HG02610 (cell line): ENCODE data around the gene MYT1.
"Not testable (repeated sequence)": the region's sequence is repeated elsewhere in the genome, so short reads cannot be mapped to it uniquely, and the experiment has no call there.

Source experiments
- ATAC-seq: cut with Tn5 transposase; IDR thresholded peaks from one replicate; pipeline ENCODE4 v1.9.1; 2021; ENCODE audit warnings: mild to moderate bottlenecking, moderate library complexity; ENCODE audit not compliant: unreplicated experiment

Gene MYT1

DNA sequence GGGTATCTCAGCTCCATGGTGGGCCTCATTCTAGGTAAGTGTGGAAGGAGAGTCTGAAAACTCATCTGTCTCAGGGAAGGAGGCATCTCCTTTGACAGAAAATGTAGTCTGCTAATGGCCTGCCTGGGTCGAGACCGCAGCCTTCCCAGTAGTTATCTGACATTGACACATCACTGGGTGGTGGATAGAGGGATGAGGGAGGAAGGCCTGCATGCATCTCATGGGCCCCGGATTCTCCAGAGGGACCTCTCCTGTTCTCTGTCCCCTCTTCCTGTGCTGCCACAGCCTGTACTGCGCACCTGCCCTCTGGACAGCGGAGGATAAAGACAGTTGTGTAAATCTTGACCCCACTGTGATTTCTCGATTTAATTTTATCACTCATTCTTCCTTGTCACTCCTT is 96.0 kb downstream of the MYT1 start:
- ATAC-seq: no peak

- no peak for ATAC-seq
These were observed 96.9 kb downstream of the MYT1 start for GRCh38 chr20:64261138-64261537.

DNA sequence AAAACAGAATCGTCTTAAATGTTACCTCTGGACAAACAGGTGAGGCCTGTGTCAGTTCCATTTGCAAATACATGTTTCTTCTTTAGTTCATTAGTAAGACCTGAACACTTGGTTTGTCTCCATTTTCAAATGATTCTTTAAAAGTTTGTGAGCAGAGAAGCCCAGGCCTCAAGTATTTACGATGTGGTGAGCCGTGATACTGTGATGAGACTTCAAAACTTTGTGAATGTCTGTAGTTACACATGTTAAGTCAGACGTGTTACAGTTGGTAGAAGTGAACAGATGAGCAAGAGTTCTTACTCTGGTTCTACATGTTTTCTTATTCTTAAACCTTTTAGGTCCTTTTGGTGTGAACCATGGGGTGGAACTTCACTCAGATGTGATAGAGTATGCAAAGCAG is 99.8 kb downstream of the MYT1 start:
- ATAC-seq: no peak

DNA sequence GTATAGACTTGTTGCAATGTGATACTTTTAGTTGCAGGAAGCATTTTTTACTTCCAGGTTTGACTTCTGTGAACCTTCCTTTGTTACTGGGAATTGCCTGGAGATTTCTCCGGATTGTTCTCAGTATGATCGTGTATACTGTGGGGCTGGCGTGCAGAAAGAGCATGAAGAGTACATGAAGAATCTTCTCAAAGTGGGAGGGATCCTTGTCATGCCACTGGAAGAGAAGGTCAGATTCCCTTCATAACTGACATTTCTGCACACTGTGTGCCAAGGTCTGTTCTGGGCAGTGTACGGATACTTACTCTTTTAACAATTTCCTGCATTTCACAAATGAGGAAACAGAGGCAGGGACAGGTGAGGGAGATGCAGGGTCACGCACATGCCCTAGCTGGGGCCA is 100.9 kb downstream of the MYT1 start:
- no peak for ATAC-seq

GRCh38 chr20:64266988-64267387 is 102.7 kb downstream of the MYT1 start:
- ATAC-seq: no peak

DNA sequence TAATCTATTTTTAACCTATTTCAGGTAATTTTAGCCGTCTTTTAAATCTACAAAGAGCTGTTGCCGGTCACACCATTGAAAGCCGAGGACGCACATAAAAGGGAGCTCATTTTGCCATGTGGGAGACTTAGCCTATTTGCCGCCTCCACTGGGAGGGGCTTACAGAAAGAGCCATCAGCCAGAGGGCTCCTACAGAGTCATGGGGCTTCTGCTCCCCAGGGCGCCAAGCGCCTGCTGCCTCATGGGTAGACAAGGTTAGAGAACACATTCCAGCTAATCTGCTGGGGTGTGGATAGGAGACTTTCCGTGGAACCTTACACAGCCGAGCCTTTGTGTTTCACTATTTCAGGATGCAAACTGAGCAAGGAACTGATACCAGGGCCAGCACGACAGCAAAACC is 103.9 kb downstream of the MYT1 start:
- no peak for ATAC-seq

DNA sequence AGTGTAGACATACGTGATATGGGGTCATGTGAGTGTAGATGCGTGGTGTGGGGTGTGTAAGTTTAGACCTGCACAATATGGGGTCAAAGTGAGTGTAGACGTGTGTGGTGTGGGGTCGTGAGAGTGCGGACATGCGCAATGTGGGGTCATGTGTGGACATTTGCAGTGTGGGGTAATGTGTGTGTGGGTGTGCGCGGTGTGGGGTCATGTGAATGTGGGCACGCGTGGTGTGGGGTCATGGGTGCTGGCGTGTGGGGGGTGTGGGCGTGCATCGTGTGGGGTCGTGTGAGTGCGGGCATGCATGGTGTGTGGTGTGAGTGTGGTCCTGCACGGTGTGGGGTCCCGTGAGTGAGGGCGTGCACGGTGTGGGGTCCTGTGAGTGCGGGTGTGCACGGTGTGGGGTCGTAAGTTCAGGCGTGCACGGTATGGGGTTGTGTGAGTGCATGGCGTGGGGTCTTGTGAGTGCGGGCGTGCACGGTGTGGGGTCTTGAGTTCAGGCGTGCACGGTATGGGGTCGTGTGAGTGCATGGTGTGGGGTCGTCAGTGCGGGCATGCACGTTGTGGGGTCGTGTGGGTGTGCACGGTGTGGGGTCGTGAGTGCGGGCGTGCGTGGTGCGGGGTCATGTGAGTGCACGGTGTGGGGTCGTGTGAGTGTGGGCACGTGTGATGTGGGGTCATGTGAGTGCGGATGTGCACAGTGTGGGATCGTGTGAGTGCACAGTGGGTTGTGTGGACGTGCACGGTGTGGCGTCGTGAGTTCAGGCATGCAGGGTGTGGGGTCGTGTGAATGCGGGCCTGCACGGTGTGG is 105.6 kb downstream of the MYT1 start:
- ATAC-seq: no peak

DNA sequence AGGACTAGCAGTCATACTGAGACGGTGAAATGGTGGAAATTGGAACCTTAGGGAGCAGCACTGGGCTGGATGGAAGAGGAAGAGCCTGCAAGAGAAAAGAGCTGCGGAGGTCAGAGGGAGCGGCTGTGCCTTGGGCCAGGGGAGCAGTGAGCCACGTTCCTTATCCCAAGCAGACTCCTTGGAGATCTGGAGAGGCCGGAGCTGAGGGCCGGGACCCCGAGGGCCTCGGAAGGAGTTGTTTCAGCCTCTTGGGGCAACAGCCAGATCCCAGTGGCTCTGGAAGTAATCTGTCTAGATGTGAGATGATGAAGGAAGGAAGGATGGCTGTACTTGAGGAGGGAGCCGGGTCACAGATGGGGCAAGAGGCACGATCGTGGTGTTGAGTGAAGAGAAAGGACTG is 107.4 kb downstream of the MYT1 start:
- ATAC-seq: no peak

- no peak for ATAC-seq
These were observed 108.9 kb downstream of the MYT1 start for GRCh38 chr20:64273109-64273508.

DNA sequence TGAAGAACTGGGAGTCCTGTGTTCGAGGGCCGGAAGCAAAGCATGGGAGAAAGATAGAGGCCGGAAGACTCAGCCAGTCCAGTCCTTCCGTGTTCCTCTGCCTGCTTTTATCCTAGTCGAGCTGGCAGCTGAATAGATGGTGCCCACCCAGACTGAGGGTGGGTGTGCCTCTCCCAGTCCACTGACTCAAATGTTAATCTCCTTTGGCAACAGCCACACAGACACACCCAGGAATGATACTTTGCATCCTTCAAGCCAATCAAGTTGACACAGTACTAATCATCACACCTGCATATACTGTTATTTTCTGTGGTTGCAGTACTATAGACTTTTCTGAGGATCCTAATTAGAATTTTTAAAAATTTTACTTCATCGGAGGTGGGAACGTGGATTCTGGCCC is 112.6 kb downstream of the MYT1 start:
- ATAC-seq: no peak

GRCh38 chr20:64277571-64278316 is 113.5 kb downstream of the MYT1 start:
- ATAC-seq: no peak

DNA sequence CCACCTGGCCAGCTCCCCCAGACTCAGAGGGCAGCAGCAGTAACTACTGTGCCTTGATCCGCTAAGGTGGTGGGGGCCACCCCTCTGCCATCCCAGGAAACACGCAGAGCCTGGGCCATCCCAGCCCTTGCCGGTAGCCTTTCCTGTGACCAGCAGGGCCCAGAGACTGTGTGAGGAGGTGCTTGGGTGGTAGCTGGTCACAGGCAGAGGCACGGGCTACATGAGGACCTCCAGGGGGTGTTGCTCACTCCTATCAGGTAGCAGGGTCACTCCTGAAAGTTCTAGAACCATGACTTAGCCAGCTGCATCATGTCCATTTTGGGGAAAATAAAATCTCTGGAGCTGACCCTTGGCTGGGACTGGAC is 114.0 kb downstream of the MYT1 start:
- no peak for ATAC-seq

GRCh38 chr20:64279826-64280459 is 115.7 kb downstream of the MYT1 start:
- ATAC-seq: no peak

GRCh38 chr20:64280460-64280843 is 116.2 kb downstream of the MYT1 start:
- no peak for ATAC-seq

GRCh38 chr20:64283646-64284045 is 119.4 kb downstream of the MYT1 start:
- ATAC-seq: no peak

GRCh38 chr20:64285579-64286446 is 121.6 kb downstream of the MYT1 start:
- ATAC-seq: peak; percentile 96

DNA sequence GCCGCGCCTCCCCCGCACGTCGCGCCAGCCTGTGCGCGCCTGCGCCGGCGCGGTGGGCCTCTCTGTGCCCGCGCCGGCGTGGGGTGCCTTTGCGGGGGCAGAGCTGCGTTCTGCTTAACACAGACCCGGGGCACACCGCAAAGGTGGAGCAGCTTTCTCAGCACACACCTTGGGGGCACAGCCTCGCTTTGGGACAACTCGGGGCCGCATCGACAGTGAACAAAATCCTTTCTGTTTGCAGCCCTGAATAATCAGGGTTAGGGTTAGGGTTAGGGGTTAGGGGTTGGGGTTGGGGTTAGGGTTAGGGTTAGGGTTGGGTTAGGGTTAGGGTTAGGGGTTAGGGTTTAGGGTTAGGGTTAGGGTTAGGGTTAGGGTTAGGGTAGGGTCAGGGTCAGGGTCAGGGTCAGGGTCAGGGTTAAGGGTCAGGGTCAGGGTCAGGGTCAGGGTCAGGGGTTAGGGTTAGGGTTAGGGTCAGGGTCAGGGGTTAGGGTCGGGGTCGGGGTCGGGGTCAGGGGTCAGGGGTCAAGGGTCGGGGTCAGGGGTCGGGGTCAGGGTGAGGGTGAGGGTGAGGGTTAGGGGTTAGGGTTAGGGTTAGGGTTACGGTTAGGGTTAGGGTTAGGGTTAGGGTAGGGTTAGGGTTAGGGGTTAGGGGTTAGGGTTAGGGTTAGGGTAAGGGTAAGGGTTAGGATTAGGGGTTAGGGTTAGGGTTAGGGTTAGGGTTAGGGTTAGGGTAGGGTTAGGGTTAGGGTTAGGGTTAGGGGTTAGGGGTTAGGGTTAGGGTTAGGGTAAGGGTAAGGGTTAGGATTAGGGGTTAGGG is 122.4 kb downstream of the MYT1 start:
- ATAC-seq: not testable (repeated sequence)

GRCh38 chr20:64287264-64287590 is 123.0 kb downstream of the MYT1 start:
- not testable (repeated sequence) for ATAC-seq
